Neural progenitor cell (in vitro differentiated cells): ENCODE measurements around the gene CRLF2. TPM values are rescaled to one million over a fixed set of nuclear protein-coding genes. Genes with fewer than 3 reads are reported as not detected.
"Not testable (repeated sequence)": the region's sequence is repeated elsewhere in the genome, so short reads cannot be mapped to it uniquely, and the experiment has no call there.

Source experiments
- DNase-seq: peaks from one replicate; pipeline ENCODE4 v3.0.0-alpha.2; 2016; ENCODE audit warnings: low spot score
- H2AFZ ChIP-seq: fragments of 200-600 bp; sonication (generic); replicated peaks from 2 replicates; pipeline ENCODE4 v1.6.1; 2016; ENCODE audit warnings: antibody characterized with exemption
- H3F3A ChIP-seq: fragments of 200-600 bp; sonication (generic); 2 replicates; pipeline ENCODE4 v1.6.1; 2016; ENCODE audit warnings: antibody characterized with exemption, low read depth
- H3K27ac ChIP-seq: fragments of 200-600 bp; sonication (generic); 2 replicates; pipeline ENCODE4 v1.5.1; 2016; ENCODE audit warnings: mild to moderate bottlenecking
- H3K27me3 ChIP-seq: fragments of 200-600 bp; sonication (generic); 2 replicates; pipeline ENCODE4 v1.6.1; 2016; ENCODE audit warnings: mild to moderate bottlenecking, moderate library complexity
- H3K36me3 ChIP-seq: fragments of 200-600 bp; sonication (generic); 2 replicates; pipeline ENCODE4 v1.5.1; 2016
- H3K4me1 ChIP-seq: fragments of 200-600 bp; sonication (generic); 2 replicates; pipeline ENCODE4 v1.6.1; 2016; ENCODE audit warnings: mixed run types
- H3K4me2 ChIP-seq: fragments of 200-600 bp; sonication (generic); 2 replicates; pipeline ENCODE4 v1.6.1; 2016
- H3K4me3 ChIP-seq: fragments of 200-600 bp; sonication (generic); 2 replicates; pipeline ENCODE4 v1.5.1; 2016
- H3K79me2 ChIP-seq: fragments of 200-600 bp; sonication (generic); 2 replicates; pipeline ENCODE4 v1.6.1; 2016; ENCODE audit warnings: low read depth
- H3K9ac ChIP-seq: fragments of 200-600 bp; sonication (generic); 2 replicates; pipeline ENCODE4 v1.6.1; 2016
- H3K9me3 ChIP-seq: fragments of 200-600 bp; sonication (generic); 2 replicates; pipeline ENCODE4 v1.5.1; 2016; ENCODE audit warnings: low read depth
- H4K20me1 ChIP-seq: fragments of 200-600 bp; sonication (generic); 2 replicates; pipeline ENCODE4 v1.6.1; 2016; ENCODE audit warnings: low read depth
- H3K27ac Mint-ChIP-seq: 3 replicates; pipeline ENCODE4 v1.8.0; 2021; ENCODE audit warnings: mixed read lengths
- H3K27me3 Mint-ChIP-seq: 2 replicates; pipeline ENCODE4 v1.8.0; 2022; ENCODE audit warnings: low read depth, mild to moderate bottlenecking, inconsistent platforms, moderate library complexity, mixed read lengths; ENCODE audit not compliant: insufficient read depth
- H3K36me3 Mint-ChIP-seq: 3 replicates; pipeline ENCODE4 v1.8.0; 2021; ENCODE audit warnings: mixed read lengths
- H3K4me1 Mint-ChIP-seq: 3 replicates; pipeline ENCODE4 v1.8.0; 2021; ENCODE audit warnings: mixed read lengths
- H3K4me3 Mint-ChIP-seq: 3 replicates; pipeline ENCODE4 v1.8.0; 2021; ENCODE audit warnings: mild to moderate bottlenecking, moderate library complexity, mixed read lengths
- H3K9me3 Mint-ChIP-seq: 3 replicates; pipeline ENCODE4 v1.8.0; 2020; ENCODE audit warnings: mixed read lengths
- EZH2 ChIP-seq: fragments of 200-600 bp; sonication (generic); IDR thresholded peaks from 2 replicates; pipeline ENCODE4 v1.6.1; 2017; ENCODE audit warnings: antibody characterized with exemption, mild to moderate bottlenecking, moderate library complexity
- EZH2phosphoT487 ChIP-seq: fragments of 200-600 bp; sonication (generic); IDR thresholded peaks from 2 replicates; pipeline ENCODE4 v1.6.1; 2017; ENCODE audit warnings: antibody characterized with exemption
- total RNA-seq: library from RNA; depleted of rRNA; stranded (reverse); fragments of >200 nt; gene quantifications from 2 replicates; pipeline ENCODE4 v1.2.3, GENCODE V29; 2015; ENCODE audit warnings: low replicate concordance
- TF ChIP-seq, protein P1 (sequence below): fragments of 200-600 bp; sonication (generic); IDR thresholded peaks from 2 replicates; pipeline ENCODE4 v1.5.1; 2017; ENCODE audit warnings: antibody characterized with exemption, mild to moderate bottlenecking

Gene CRLF2
- total RNA-seq, 1 donor from 2014 or later, result not detected

DNA sequence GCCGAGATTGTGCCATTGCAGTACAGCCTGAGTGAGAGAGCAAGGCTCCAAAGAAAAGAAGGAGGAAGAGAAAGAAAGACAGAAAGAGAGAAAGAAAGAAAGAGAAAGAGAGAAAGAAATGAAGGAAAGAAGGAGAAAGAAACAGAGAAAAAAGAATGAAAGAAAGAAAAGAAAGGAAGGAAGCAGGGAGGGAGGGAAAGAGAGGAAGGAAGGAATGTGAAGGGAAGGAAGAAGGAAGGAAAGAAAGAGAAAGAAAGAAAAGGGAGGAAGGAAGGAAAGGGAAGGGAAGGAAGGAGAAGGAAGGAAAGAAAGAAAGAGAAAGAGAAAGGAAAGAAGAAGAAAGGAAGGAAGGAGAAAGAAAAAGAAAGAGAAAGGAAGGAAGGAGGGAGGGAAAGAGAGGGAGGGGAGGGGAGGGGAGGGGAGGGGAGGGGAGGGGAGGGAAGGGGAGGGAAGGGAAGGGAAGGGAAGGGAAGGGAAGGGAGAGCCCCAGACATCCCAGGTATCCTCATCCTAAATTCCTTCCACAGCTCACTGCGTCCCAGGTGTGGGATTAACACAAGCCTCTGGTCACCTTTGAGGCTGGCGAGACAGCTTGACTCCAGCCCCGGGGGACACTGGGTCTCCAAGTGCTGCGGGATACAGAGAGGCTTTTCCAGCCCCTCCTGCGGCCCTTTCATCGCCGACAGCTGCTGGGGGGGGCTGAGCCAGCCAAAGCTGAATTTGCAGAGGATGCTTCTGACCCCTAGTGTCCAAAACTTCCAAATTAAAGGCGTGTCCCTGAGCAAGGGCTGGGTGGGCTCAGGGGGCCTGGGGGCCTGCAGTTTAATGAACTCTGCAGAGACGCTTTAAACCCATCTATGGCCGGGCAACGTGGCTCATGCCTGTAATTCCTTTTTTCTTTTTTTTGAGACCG lies 32.0 kb upstream of the CRLF2 start:
- no peaks in the 10 kb centered on the region for H4K20me1 ChIP-seq
- no peaks in the 10 kb centered on the region for H3K79me2 ChIP-seq
- H3K27ac ChIP-seq, result no peak overlapping the region
- H3K36me3 ChIP-seq, result no peaks in the 10 kb centered on the region
- no peak overlapping the region for H3K4me3 ChIP-seq
- no peak overlapping the region for H3K9ac ChIP-seq
- peak; percentile 87 for DNase-seq
- peaks cover 37% of the 10 kb centered on the region for H3F3A ChIP-seq
- H2AFZ ChIP-seq, result no peak overlapping the region
- Mint-ChIP-seq H3K36me3 (no peaks in the 10 kb centered on the region), H3K4me1 (peaks cover 14% of the 10 kb centered on the region), H3K27me3 (peaks cover 6% of the 10 kb centered on the region), H3K9me3 (peaks cover 2% of the 10 kb centered on the region), H3K27ac (no peak overlapping the region), H3K4me3 (peak overlapping the region; percentile 9)
- no peaks in the 10 kb centered on the region for H3K27me3 ChIP-seq
- peak overlapping the region; percentile 47 for H3K4me2 ChIP-seq
- H3K4me1 ChIP-seq, result peaks cover 8% of the 10 kb centered on the region
- TF ChIP-seq, protein P1, sequence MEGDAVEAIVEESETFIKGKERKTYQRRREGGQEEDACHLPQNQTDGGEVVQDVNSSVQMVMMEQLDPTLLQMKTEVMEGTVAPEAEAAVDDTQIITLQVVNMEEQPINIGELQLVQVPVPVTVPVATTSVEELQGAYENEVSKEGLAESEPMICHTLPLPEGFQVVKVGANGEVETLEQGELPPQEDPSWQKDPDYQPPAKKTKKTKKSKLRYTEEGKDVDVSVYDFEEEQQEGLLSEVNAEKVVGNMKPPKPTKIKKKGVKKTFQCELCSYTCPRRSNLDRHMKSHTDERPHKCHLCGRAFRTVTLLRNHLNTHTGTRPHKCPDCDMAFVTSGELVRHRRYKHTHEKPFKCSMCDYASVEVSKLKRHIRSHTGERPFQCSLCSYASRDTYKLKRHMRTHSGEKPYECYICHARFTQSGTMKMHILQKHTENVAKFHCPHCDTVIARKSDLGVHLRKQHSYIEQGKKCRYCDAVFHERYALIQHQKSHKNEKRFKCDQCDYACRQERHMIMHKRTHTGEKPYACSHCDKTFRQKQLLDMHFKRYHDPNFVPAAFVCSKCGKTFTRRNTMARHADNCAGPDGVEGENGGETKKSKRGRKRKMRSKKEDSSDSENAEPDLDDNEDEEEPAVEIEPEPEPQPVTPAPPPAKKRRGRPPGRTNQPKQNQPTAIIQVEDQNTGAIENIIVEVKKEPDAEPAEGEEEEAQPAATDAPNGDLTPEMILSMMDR, result peak; percentile 59
- TF ChIP-seq EZH2, result no peak
- H3K9me3 ChIP-seq, result no peaks in the 10 kb centered on the region

DNA sequence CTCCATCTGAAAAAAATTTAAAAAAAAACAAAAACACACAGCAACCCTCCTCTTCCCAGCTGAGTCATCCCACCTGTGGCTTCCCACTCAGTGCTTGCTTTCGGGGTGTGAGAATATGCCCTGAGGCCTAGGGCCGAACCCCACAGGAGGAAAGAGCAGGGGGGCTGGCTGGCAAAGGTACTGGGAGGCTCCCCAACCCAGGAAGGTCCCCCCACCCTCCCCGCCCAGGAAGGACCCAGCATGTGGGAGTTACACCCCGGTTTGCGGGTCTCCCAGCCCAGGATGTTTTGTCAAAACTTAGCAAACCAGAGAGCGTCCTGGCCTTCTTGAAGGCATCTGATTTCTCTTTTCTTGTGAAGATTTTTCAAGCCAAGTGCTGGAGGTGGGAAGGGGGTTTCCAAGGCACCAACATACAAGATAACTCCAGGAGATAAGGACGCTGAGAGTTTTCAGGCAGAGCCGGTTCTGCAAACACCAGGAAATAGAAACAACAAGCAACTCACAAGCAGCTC lies 30.5 kb upstream of the CRLF2 start:
- H3K36me3 Mint-ChIP-seq, result no peaks in the 10 kb centered on the region
- Histone ChIP-seq H3K9me3 (no peaks in the 10 kb centered on the region), H3F3A (peaks cover 24% of the 10 kb centered on the region), H3K4me1 (no peaks in the 10 kb centered on the region), H3K27me3 (no peaks in the 10 kb centered on the region), H3K9ac (no peak overlapping the region), H4K20me1 (no peaks in the 10 kb centered on the region), H2AFZ (peak overlapping the region; percentile 36), H3K27ac (no peak overlapping the region), H3K4me2 (no peak overlapping the region), H3K4me3 (no peak overlapping the region), H3K36me3 (no peaks in the 10 kb centered on the region), H3K79me2 (no peaks in the 10 kb centered on the region)
- no peak overlapping the region for H3K27ac Mint-ChIP-seq
- H3K4me3 Mint-ChIP-seq, result no peak overlapping the region
- peaks cover 6% of the 10 kb centered on the region for H3K4me1 Mint-ChIP-seq
- TF ChIP-seq EZH2, result no peak
- TF ChIP-seq, protein P1, result no peak
- no peak for TF ChIP-seq EZH2phosphoT487
- no peak for DNase-seq
- peaks cover 3% of the 10 kb centered on the region for H3K9me3 Mint-ChIP-seq
- peaks cover 3% of the 10 kb centered on the region for H3K27me3 Mint-ChIP-seq

DNA sequence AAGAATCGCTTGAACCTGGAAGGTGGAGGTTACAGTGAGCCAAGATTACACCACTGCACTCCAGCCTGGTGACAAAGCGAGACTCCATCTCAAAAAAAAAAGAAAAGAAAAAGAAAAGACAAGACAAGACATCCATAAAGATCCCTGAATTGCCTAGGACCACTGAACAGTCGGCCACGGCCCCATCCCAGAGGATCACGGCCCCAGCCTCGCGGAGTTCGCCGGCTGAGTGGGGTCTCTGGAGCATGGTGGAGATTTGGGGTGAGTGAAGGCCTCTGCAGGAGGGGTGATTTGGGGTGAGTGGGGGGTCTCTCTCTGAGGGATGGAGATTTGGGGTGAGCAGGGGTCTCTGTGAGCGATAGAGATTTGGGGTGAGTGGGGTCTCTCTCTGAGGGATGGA lies 28.1 kb upstream of the CRLF2 start:
- not testable (repeated sequence) for H3K4me1 Mint-ChIP-seq, H3K36me3 ChIP-seq, H3F3A ChIP-seq, H3K9me3 Mint-ChIP-seq, H2AFZ ChIP-seq, H3K9me3 ChIP-seq, H4K20me1 ChIP-seq, H3K27me3 Mint-ChIP-seq, H3K4me3 ChIP-seq, H3K4me3 Mint-ChIP-seq, H3K79me2 ChIP-seq, H3K27me3 ChIP-seq, H3K36me3 Mint-ChIP-seq, DNase-seq, H3K4me2 ChIP-seq, H3K4me1 ChIP-seq, H3K9ac ChIP-seq, H3K27ac ChIP-seq
- peak overlapping the region; percentile 66 for H3K27ac Mint-ChIP-seq

DNA sequence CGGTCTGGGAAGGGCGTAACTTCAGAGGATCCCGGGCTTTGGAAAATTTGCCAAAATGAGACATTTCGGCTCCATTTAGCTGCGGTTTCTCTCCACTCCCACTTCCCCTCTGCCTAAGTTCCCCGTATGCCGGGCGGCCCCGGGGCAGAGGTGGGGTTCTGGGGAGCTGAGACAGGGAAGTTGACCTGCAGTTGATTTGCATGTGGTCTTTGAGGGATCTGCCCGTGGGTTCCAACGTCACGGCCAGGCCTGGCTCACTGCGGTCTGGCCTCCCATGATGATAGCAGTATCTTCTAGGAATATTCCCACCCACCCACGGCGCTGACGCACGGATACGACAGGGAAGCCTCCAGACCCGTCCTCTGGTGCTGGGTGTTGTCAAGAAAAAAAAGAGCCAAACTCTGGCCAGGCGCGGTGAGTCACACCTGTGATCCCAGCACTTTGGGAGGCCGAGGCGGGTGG lies 27.3 kb upstream of the CRLF2 start:
- no peaks in the 10 kb centered on the region for H3K36me3 Mint-ChIP-seq
- Histone ChIP-seq H3K79me2 (no peaks in the 10 kb centered on the region), H3K4me1 (no peaks in the 10 kb centered on the region), H3K27me3 (no peaks in the 10 kb centered on the region), H2AFZ (no peak overlapping the region), H3K9me3 (no peaks in the 10 kb centered on the region), H3K9ac (no peak overlapping the region), H3K27ac (no peak overlapping the region), H3F3A (peaks cover 2% of the 10 kb centered on the region), H3K4me2 (no peak overlapping the region), H3K36me3 (no peaks in the 10 kb centered on the region), H4K20me1 (no peaks in the 10 kb centered on the region), H3K4me3 (no peak overlapping the region)
- no peak overlapping the region for H3K4me3 Mint-ChIP-seq
- TF ChIP-seq, protein P1, result no peak
- TF ChIP-seq EZH2, result no peak
- TF ChIP-seq EZH2phosphoT487, result no peak
- H3K27ac Mint-ChIP-seq, result no peak overlapping the region
- peaks cover 2% of the 10 kb centered on the region for H3K27me3 Mint-ChIP-seq
- H3K9me3 Mint-ChIP-seq, result peaks cover 7% of the 10 kb centered on the region
- no peak for DNase-seq
- H3K4me1 Mint-ChIP-seq, result peaks cover 3% of the 10 kb centered on the region
